ENCODE results near the gene IGF1R.

The IGF1R gene

DNA sequence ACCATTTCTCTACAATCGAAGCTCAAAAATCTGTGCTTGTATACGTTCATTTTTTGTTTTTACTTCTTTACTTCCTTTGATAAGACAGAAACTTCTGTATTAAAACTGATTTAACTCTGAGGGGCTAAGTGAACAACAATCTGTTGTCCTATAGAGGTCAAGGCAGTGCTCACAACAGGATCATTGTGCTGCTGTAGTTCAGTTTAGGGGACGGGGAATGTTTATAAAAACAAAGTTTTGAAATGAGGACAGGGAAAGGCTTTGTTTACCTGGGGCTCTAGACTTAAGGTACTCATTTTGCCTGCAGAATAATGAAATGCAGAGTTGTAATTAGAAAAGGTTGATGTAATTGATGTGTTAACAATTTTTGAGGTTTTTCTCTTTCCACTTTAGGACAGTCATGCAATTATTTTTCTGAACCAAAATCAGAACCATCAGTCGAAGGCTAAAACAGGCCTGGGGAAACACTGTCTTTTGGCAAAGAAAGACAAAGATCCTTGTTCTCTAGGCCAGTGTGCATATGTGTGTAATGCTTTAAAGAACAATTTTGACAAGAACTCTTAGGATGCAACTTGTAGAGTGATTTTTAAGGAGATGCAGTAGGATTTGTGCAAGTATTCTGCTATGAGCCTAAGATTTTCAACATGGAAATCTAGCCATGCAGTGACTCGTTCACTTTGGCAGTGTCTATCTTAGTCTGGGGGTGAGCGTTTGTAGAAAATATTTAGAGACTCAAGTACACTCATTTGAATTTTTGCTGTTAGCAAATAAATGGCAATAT, 194.0 kb downstream of the IGF1R start:
- TF ChIP-seq, protein P1, sequence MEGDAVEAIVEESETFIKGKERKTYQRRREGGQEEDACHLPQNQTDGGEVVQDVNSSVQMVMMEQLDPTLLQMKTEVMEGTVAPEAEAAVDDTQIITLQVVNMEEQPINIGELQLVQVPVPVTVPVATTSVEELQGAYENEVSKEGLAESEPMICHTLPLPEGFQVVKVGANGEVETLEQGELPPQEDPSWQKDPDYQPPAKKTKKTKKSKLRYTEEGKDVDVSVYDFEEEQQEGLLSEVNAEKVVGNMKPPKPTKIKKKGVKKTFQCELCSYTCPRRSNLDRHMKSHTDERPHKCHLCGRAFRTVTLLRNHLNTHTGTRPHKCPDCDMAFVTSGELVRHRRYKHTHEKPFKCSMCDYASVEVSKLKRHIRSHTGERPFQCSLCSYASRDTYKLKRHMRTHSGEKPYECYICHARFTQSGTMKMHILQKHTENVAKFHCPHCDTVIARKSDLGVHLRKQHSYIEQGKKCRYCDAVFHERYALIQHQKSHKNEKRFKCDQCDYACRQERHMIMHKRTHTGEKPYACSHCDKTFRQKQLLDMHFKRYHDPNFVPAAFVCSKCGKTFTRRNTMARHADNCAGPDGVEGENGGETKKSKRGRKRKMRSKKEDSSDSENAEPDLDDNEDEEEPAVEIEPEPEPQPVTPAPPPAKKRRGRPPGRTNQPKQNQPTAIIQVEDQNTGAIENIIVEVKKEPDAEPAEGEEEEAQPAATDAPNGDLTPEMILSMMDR (conservative IDR thresholded peaks at IDR 0.05; ENCODE audit: low read depth, low read length) = no peak
- DNase-seq (ENCODE audit: low read depth) = no peak
- H3K4me3 ChIP-seq (ENCODE audit: low read length) = no peak overlapping the region

DNA sequence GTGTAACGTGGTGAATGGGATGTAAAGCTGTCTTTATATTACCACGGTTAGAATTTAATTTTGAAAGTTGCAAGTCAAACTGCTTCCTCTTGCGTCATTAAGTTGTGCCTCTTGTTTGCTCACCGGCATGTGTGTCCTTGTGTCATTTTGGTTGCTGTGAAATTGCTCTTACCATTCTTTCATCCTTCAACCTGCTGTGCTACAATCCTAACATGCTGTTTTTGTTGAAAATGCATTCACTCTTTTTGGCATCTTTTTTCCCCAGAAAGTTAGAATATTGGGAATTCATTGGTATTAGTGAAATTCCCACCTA, 194.6 kb downstream of the IGF1R start:
- no peak for DNase-seq (ENCODE audit: low read depth)
- H3K4me3 ChIP-seq (ENCODE audit: low read length) = no peak overlapping the region
- TF ChIP-seq, protein P1 (conservative IDR thresholded peaks at IDR 0.05; ENCODE audit: low read depth, low read length) = no peak

DNA sequence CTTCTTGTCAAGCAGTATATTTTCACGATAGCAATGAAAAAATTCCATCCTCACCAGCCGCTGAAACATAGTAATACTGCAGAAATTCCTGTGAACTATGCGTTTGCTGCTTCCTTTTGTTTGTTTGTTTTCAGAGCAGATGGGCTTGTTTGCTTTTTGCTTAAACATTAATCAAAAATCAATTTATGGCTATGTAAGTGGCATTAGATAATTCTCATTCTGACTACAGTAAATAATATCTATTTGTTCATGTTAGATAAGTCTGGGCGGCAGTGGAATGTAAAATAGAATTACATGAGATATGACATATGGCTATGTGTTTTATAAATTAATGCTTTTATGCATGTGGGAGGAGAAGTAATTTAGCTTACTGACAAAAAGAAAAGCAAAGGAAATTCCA, 195.5 kb downstream of the IGF1R start:
- no peak overlapping the region for H3K4me3 ChIP-seq (ENCODE audit: low read length)
- DNase-seq (ENCODE audit: low read depth) = no peak
- TF ChIP-seq, protein P1 (conservative IDR thresholded peaks at IDR 0.05; ENCODE audit: low read depth, low read length) = no peak

DNA sequence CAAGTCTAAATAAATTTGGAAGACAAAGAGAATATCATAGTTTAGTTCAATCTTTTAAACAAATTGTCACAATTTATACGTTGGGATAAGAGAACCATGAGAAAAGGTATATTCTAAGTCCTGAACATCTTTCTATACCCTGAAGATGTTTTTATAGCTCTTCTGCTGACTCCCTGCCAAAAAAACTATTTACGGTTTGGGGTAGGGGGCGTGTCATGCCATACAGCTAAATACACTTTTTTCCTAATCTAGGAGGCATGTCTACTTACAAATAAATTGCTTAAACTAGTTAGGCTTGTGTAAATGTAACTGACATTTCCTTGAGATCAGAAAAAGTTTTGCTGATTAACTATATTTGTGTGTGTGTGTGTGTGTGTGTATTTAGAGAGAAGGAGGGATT, 195.9 kb downstream of the IGF1R start:
- DNase-seq (ENCODE audit: low read depth) = no peak
- TF ChIP-seq, protein P1 (conservative IDR thresholded peaks at IDR 0.05; ENCODE audit: low read depth, low read length) = no peak
- no peak overlapping the region for H3K4me3 ChIP-seq (ENCODE audit: low read length)

DNA sequence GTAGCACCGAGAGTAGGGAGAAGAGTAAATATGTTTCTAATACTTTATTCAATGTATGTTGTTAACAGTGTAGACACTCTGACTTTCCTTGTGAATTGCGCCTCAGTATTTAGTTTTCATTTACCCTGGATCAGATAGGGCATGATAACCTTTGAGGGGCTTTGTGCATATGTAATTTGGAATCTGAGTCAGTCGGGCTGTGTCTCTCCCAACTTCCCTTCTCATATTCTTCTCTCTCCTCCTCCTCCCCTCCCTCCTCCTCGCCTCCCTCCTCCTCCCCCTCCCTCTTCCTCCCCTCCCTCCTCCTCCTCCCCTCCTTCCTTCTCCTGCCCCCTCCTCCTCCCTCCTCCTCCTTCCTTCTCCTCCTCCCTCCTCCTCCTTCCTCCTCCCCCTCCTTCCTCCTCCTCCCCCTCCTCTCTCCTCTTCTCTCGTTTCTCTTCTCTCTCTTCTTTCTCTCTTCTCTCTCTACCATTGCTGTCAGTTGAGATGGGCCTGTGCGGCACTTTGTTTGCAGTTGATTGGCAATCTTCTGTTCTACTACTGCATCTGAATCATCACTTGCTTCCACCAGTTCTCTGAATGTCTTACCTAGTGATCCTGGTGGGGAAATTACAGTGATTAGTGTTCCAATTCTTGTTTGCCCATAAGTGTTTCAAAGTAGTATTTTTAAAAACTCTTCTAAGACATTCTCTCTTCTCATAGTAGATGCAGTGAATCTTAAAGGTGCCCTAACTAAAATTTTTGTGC, 197.0 kb downstream of the IGF1R start:
- no peak overlapping the region for H3K4me3 ChIP-seq (ENCODE audit: low read length)
- TF ChIP-seq, protein P1 (conservative IDR thresholded peaks at IDR 0.05; ENCODE audit: low read depth, low read length) = no peak
- DNase-seq (ENCODE audit: low read depth) = no peak

DNA sequence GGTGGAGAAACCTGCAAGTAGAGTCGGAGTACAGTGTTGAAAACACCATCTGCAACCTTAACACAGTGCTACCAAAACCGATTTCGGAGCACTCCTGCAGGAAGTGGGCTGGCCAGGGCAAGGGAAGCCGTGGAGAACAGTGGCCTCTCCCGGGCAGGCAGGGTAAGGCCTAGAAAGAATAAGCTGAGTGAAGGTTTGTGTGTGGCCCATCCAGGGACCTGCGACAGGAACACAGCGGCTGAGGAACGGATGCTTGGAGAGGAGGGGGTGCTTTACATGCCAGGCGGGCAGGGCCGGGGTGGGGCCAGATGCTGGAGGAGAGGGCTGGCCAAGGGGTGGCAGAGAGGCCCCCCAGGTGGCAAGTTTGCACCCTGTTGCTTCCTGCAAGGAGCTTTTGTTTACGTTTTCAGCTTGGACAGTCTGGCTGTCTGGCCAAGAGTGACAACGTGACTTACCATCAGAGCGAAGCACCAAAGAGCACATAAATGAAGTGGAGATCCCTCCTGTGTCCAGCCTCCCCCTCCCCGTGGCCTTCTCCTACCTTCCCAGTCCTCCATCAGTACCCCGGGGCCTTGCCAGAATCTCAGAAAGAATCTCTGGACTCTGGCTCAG, 202.7 kb downstream of the IGF1R start:
- DNase-seq (ENCODE audit: low read depth) = no peak
- no peak overlapping the region for H3K4me3 ChIP-seq (ENCODE audit: low read length)
- TF ChIP-seq, protein P1 (conservative IDR thresholded peaks at IDR 0.05; ENCODE audit: low read depth, low read length) = peak; percentile 91
